Ishikawa (cell line): ENCODE results near the gene YWHAE.

Source experiments
- MAX ChIP-seq: IDR thresholded peaks from 2 replicates; pipeline ENCODE4 v1.6.1; 2012
- REST ChIP-seq: IDR thresholded peaks from 2 replicates; pipeline ENCODE4 v1.6.1; 2012; ENCODE audit warnings: low read depth, mild to moderate bottlenecking

- TF ChIP-seq MAX (no peak), REST (no peak)
These were observed 34.5 kb downstream of the YWHAE start for GRCh38 chr17:1365445-1366039.
